Endodermal cell (in vitro differentiated cells): ENCODE results near the gene ARMH1. TPM values are rescaled to one million over a fixed set of nuclear protein-coding genes. Genes with fewer than 3 reads are reported as not detected.

Experiments used
- DNase-seq: peaks from one replicate; pipeline ENCODE4 v3.0.0-alpha.2; 2017
- H3K27ac ChIP-seq: 2 replicates; pipeline ENCODE4 v1.5.1; 2013; ENCODE audit warnings: mild to moderate bottlenecking, low read depth, low read length, moderate library complexity
- H3K27me3 ChIP-seq: 2 replicates; pipeline ENCODE4 v1.6.1; 2013; ENCODE audit warnings: mild to moderate bottlenecking, low read length, moderate library complexity; ENCODE audit not compliant: insufficient read depth, control insufficient read depth, poor library complexity, severe bottlenecking
- H3K36me3 ChIP-seq: 2 replicates; pipeline ENCODE4 v1.7.0; 2013; ENCODE audit warnings: mild to moderate bottlenecking, low read length, moderate library complexity; ENCODE audit not compliant: control insufficient read depth, insufficient read depth
- H3K4me1 ChIP-seq: one replicate; pipeline ENCODE4 v1.7.0; 2013; ENCODE audit warnings: low read length; ENCODE audit not compliant: control insufficient read depth, insufficient read depth
- H3K4me3 ChIP-seq: 2 replicates; pipeline ENCODE4 v1.5.1; 2013; ENCODE audit warnings: mild to moderate bottlenecking, low read length, moderate library complexity
- H3K9ac ChIP-seq: 2 replicates; pipeline ENCODE4 v1.6.1; 2013; ENCODE audit warnings: mild to moderate bottlenecking, low read length, moderate library complexity; ENCODE audit not compliant: poor library complexity, severe bottlenecking; ENCODE audit errors: extremely low read depth
- H3K9me3 ChIP-seq: 2 replicates; pipeline ENCODE4 v1.6.1; 2013; ENCODE audit warnings: mild to moderate bottlenecking, low read length, moderate library complexity; ENCODE audit not compliant: control insufficient read depth
- H3K27ac Mint-ChIP-seq: 2 replicates; pipeline ENCODE4 v1.8.0; 2020; ENCODE audit warnings: mixed read lengths
- H3K27me3 Mint-ChIP-seq: 2 replicates; pipeline ENCODE4 v1.8.0; 2021; ENCODE audit warnings: mild to moderate bottlenecking, mixed read lengths; ENCODE audit not compliant: insufficient read depth
- H3K36me3 Mint-ChIP-seq: 2 replicates; pipeline ENCODE4 v1.8.0; 2020; ENCODE audit warnings: low read depth, mixed read lengths
- H3K4me1 Mint-ChIP-seq: 2 replicates; pipeline ENCODE4 v1.8.0; 2020; ENCODE audit warnings: mixed read lengths
- H3K4me3 Mint-ChIP-seq: 2 replicates; pipeline ENCODE4 v1.8.0; 2020; ENCODE audit warnings: mild to moderate bottlenecking, moderate library complexity, mixed read lengths
- H3K9me3 Mint-ChIP-seq: 2 replicates; pipeline ENCODE4 v1.8.0; 2020; ENCODE audit warnings: mild to moderate bottlenecking, mixed read lengths
- WGBS, 2 experiments: methylation state at CpG; one replicate each; pipeline versions ENCODE4 v1.1.5 to v1.1.7; 2013; ENCODE audit warnings: missing lambda C conversion rate in 2 of 2, mixed read lengths in 1 of 2; ENCODE audit not compliant: insufficient coverage in 1 of 2, insufficient read length in 1 of 2; 5-methylcytosine and 5-hydroxymethylcytosine counted together
- total RNA-seq, 2 donors: library from RNA; stranded (reverse); fragmentation: NEBNext Ultra II Directional in 1 of 2; extraction: Animal tissue kit (Norgen Biotek cat#: 25700) in 1 of 2; gene quantifications; 2 replicates in 1 of 2; 3 replicates in 1 of 2; pipeline ENCODE4 v1.2.1, GENCODE V29; 2021
- TF ChIP-seq, protein P1 (sequence below): fragments of 200-600 bp; sonication (generic); conservative IDR thresholded peaks from 2 replicates; pipeline ENCODE4 v1.5.0; 2021; ENCODE audit warnings: antibody characterized with exemption, mild to moderate bottlenecking

The ARMH1 gene
- total RNA-seq, 2 donors from 2014 or later = 3.9 to 6.3 TPM

DNA sequence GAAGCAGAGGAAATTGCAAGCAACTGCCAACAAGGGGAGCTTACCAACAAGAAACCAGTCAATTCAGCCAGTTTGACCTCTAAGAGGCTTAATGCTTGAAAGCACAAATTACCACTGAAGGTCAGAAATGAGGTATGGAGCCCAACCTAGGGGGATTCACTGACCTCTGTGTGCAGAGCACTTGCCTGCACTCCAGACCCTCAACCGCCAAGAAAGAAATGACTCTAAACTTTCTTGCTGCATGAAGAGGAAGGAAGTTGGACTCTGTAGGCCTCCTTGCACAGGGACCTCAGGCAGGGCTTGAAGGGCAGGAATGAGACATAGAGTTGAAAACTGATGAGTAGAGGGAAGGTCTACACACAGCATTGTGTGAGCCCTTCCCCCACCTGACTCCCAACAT lies 10.0 kb downstream of the ARMH1 start:
- WGBS, 2 experiments = 100% methylated on average over 1 of the region's 1 CpG; no CpG with 5 or more reads in 1 of the 2 experiments
- Mint-ChIP-seq H3K36me3 (peaks cover 13% of the 10 kb centered on the region), H3K4me3 (no peak overlapping the region), H3K27me3 (no peaks in the 10 kb centered on the region), H3K9me3 (peaks cover 2% of the 10 kb centered on the region), H3K4me1 (peaks cover 13% of the 10 kb centered on the region), H3K27ac (no peak overlapping the region)
- Histone ChIP-seq H3K4me3 (no peak overlapping the region), H3K4me1 (no peaks in the 10 kb centered on the region), H3K27ac (no peak overlapping the region), H3K27me3 (no peaks in the 10 kb centered on the region), H3K36me3 (no peaks in the 10 kb centered on the region), H3K9me3 (no peaks in the 10 kb centered on the region), H3K9ac (no peak overlapping the region)
- TF ChIP-seq, protein P1, sequence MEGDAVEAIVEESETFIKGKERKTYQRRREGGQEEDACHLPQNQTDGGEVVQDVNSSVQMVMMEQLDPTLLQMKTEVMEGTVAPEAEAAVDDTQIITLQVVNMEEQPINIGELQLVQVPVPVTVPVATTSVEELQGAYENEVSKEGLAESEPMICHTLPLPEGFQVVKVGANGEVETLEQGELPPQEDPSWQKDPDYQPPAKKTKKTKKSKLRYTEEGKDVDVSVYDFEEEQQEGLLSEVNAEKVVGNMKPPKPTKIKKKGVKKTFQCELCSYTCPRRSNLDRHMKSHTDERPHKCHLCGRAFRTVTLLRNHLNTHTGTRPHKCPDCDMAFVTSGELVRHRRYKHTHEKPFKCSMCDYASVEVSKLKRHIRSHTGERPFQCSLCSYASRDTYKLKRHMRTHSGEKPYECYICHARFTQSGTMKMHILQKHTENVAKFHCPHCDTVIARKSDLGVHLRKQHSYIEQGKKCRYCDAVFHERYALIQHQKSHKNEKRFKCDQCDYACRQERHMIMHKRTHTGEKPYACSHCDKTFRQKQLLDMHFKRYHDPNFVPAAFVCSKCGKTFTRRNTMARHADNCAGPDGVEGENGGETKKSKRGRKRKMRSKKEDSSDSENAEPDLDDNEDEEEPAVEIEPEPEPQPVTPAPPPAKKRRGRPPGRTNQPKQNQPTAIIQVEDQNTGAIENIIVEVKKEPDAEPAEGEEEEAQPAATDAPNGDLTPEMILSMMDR = no peak
- DNase-seq = no peak

DNA sequence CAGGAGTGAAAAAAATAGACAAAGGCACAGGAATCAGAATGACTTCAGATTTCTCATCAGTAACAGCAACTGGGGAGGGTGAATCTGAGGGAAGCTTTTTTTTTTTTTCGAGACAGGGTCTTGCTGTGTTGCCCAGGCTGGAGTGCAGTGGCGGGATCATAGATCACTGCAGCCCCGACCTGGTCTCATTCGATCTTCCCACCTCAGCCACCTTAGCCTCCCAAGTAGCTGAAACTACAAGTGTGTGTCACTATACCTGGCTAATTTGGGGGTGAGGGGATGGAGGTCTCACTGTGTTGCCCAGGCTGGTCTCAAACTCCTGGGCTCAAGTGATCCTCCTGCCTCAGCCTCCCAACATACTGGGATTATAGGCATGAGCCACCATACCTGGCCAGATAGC lies 10.7 kb downstream of the ARMH1 start:
- no peak overlapping the region for H3K4me3 ChIP-seq
- no peak overlapping the region for H3K27ac Mint-ChIP-seq
- TF ChIP-seq, protein P1 = no peak
- 95% methylated on average over 4 of the region's 4 CpGs; no CpG with 5 or more reads in 1 of the 2 experiments for WGBS, 2 experiments
- no peak overlapping the region for H3K4me3 Mint-ChIP-seq
- peaks cover 13% of the 10 kb centered on the region for H3K4me1 Mint-ChIP-seq
- DNase-seq = no peak
- no peaks in the 10 kb centered on the region for H3K9me3 ChIP-seq
- H3K36me3 ChIP-seq = no peaks in the 10 kb centered on the region
- peaks cover 2% of the 10 kb centered on the region for H3K9me3 Mint-ChIP-seq
- H3K4me1 ChIP-seq = no peaks in the 10 kb centered on the region
- H3K27ac ChIP-seq = no peak overlapping the region
- H3K27me3 ChIP-seq = no peaks in the 10 kb centered on the region
- H3K27me3 Mint-ChIP-seq = no peaks in the 10 kb centered on the region
- peaks cover 9% of the 10 kb centered on the region for H3K36me3 Mint-ChIP-seq
- no peak overlapping the region for H3K9ac ChIP-seq

DNA sequence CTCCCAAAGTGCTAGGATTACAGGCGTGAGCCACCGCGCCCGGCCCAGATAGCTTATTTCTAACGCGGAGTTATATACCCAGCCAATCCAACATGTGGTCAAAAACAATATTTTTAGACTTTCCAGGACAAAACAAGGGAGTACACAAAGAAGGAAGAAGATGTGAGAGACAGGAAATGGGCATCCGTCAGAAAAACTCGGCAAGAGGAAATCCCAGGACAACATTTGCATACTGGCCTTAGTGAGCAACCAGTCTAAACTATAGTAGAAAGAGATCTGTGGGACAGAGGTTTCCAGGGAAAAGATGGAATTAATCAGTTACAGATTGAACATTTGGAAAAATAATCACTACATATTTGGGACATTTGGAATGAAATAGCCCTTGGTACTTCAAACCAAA lies 11.4 kb downstream of the ARMH1 start:
- no peak overlapping the region for H3K27ac Mint-ChIP-seq
- H3K27me3 Mint-ChIP-seq = no peaks in the 10 kb centered on the region
- H3K4me1 ChIP-seq = no peaks in the 10 kb centered on the region
- TF ChIP-seq, protein P1 = no peak
- DNase-seq = no peak
- peaks cover 2% of the 10 kb centered on the region for H3K9me3 Mint-ChIP-seq
- no peaks in the 10 kb centered on the region for H3K27me3 ChIP-seq
- H3K27ac ChIP-seq = no peak overlapping the region
- no peak overlapping the region for H3K4me3 ChIP-seq
- H3K4me3 Mint-ChIP-seq = no peak overlapping the region
- peaks cover 13% of the 10 kb centered on the region for H3K4me1 Mint-ChIP-seq
- no peaks in the 10 kb centered on the region for H3K36me3 ChIP-seq
- 87 to 94% methylated on average over 6 to 8 of the region's 8 CpGs for WGBS, 2 experiments
- peaks cover 9% of the 10 kb centered on the region for H3K36me3 Mint-ChIP-seq
- no peaks in the 10 kb centered on the region for H3K9me3 ChIP-seq
- H3K9ac ChIP-seq = no peak overlapping the region
